ENCODE results near the gene SLC25A45. TPM values are rescaled to one million over a fixed set of nuclear protein-coding genes. Genes with fewer than 3 reads are reported as not detected.

SLC25A45 gene
- polyA plus RNA-seq, 2 of the 4 experiments (the other 2 are of a cell fraction) = 3.1 to 8.1 TPM

GRCh38 chr11:65426839-65427690, 44.6 kb upstream of the SLC25A45 start:
- Histone ChIP-seq H3K4me1 (peaks cover 27% of the 10 kb centered on the region; the same call in 2 of the 3 replicates), H3K4me3 (peak overlapping the region; percentile 95), H3K9me3 (no peaks in the 10 kb centered on the region), H3K4me2 (peak overlapping the region; percentile 89), H3K27ac (peak overlapping the region; percentile 97 to 100)
- ChIA-PET POLR2A (interaction anchor here (1.0 to 17.5 kb wide), 3 partner anchors 9 to 77 kb away, joined by 4 to 756 read pairs (median 131); partner anchors contain the start of genes MALAT1 and NEAT1), CTCF (interaction anchor here (0.9 to 1.0 kb wide), 2 partner anchors 9 to 146 kb away, joined by 3 to 4 read pairs; partner anchors contain the start of gene FAM89B)
- FAIRE-seq (no peak), ATAC-seq (peak; percentile 14 to 20), DNase-seq (ENCODE audit: low read depth in 1 of 2, low spot score in 1 of 2) (peak in 1 of 2 experiments; percentile 80)
- 2% methylated on average over 10 of the region's 10 CpGs for WGBS (ENCODE audit: missing lambda C conversion rate)
- TF ChIP-seq, protein P1, sequence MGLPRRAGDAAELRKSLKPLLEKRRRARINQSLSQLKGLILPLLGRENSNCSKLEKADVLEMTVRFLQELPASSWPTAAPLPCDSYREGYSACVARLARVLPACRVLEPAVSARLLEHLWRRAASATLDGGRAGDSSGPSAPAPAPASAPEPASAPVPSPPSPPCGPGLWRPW (IDR thresholded peaks at IDR 0.05) = no peak
- peak; percentile 86 for TF ChIP-seq ZSCAN20 (CRISPR knock-in tag; IDR thresholded peaks at IDR 0.05)
- peak; percentile 62 for TF ChIP-seq POLR2A (IDR thresholded peaks at IDR 0.05; ENCODE audit: low read length)
- TF ChIP-seq CHD4 (IDR thresholded peaks at IDR 0.05; ENCODE audit: borderline replicate concordance) = no peak
- peak; percentile 97 for TF ChIP-seq HMGXB4 (CRISPR knock-in tag; IDR thresholded peaks at IDR 0.05; ENCODE audit: borderline replicate concordance)
- no peak for TF ChIP-seq NR3C1 (IDR thresholded peaks at IDR 0.05)
- peak; percentile 85 for TF ChIP-seq HOXB5 (CRISPR knock-in tag; IDR thresholded peaks at IDR 0.05)
- TF ChIP-seq JUN (IDR thresholded peaks at IDR 0.05) = peak; percentile 83 to 96; a peak in 4 of 5 replicates
- TF ChIP-seq CEBPB (IDR thresholded peaks at IDR 0.05) = no peak
- TF ChIP-seq JUNB (IDR thresholded peaks at IDR 0.05) = no peak
- peak; percentile 99 for TF ChIP-seq HOXA7 (CRISPR knock-in tag; IDR thresholded peaks at IDR 0.05)
- TF ChIP-seq, protein P2, sequence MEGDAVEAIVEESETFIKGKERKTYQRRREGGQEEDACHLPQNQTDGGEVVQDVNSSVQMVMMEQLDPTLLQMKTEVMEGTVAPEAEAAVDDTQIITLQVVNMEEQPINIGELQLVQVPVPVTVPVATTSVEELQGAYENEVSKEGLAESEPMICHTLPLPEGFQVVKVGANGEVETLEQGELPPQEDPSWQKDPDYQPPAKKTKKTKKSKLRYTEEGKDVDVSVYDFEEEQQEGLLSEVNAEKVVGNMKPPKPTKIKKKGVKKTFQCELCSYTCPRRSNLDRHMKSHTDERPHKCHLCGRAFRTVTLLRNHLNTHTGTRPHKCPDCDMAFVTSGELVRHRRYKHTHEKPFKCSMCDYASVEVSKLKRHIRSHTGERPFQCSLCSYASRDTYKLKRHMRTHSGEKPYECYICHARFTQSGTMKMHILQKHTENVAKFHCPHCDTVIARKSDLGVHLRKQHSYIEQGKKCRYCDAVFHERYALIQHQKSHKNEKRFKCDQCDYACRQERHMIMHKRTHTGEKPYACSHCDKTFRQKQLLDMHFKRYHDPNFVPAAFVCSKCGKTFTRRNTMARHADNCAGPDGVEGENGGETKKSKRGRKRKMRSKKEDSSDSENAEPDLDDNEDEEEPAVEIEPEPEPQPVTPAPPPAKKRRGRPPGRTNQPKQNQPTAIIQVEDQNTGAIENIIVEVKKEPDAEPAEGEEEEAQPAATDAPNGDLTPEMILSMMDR (IDR thresholded peaks at IDR 0.05) = no peak
- TF ChIP-seq FOSB (CRISPR knock-in tag; IDR thresholded peaks at IDR 0.05) = peak; percentile 98
- no peak for TF ChIP-seq HDAC2 (IDR thresholded peaks at IDR 0.05)
- TF ChIP-seq, protein P3, sequence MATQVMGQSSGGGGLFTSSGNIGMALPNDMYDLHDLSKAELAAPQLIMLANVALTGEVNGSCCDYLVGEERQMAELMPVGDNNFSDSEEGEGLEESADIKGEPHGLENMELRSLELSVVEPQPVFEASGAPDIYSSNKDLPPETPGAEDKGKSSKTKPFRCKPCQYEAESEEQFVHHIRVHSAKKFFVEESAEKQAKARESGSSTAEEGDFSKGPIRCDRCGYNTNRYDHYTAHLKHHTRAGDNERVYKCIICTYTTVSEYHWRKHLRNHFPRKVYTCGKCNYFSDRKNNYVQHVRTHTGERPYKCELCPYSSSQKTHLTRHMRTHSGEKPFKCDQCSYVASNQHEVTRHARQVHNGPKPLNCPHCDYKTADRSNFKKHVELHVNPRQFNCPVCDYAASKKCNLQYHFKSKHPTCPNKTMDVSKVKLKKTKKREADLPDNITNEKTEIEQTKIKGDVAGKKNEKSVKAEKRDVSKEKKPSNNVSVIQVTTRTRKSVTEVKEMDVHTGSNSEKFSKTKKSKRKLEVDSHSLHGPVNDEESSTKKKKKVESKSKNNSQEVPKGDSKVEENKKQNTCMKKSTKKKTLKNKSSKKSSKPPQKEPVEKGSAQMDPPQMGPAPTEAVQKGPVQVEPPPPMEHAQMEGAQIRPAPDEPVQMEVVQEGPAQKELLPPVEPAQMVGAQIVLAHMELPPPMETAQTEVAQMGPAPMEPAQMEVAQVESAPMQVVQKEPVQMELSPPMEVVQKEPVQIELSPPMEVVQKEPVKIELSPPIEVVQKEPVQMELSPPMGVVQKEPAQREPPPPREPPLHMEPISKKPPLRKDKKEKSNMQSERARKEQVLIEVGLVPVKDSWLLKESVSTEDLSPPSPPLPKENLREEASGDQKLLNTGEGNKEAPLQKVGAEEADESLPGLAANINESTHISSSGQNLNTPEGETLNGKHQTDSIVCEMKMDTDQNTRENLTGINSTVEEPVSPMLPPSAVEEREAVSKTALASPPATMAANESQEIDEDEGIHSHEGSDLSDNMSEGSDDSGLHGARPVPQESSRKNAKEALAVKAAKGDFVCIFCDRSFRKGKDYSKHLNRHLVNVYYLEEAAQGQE (IDR thresholded peaks at IDR 0.05) = peak; percentile 54
- TF ChIP-seq TFCP2L1 (CRISPR knock-in tag; IDR thresholded peaks at IDR 0.05) = peak; percentile 96
- TF ChIP-seq ZNF302 (CRISPR knock-in tag; IDR thresholded peaks at IDR 0.05) = no peak
- peak; percentile 70 for TF ChIP-seq PBX3 (IDR thresholded peaks at IDR 0.05)
- TF ChIP-seq, protein P4, sequence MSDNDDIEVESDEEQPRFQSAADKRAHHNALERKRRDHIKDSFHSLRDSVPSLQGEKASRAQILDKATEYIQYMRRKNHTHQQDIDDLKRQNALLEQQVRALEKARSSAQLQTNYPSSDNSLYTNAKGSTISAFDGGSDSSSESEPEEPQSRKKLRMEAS (IDR thresholded peaks at IDR 0.05) = no peak; the same call in 1 of the 2 replicates
- no peak for TF ChIP-seq SMC3 (IDR thresholded peaks at IDR 0.05)
- TF ChIP-seq BHLHE40 (IDR thresholded peaks at IDR 0.05; ENCODE audit: low read depth, low read length) = 0 out of 2 replicates have a peak, but pooled peaks have one; percentile 41
- peak; percentile 8 for TF ChIP-seq ZFP36 (IDR thresholded peaks at IDR 0.05; ENCODE audit: borderline replicate concordance, partially characterized antibody)
- peak; percentile 63 for TF ChIP-seq CHD2 (IDR thresholded peaks at IDR 0.05; ENCODE audit: low read length, partially characterized antibody)
- no peak; the same call in 1 of the 2 replicates for TF ChIP-seq HEYL (CRISPR knock-in tag; IDR thresholded peaks at IDR 0.05)
- no peak for TF ChIP-seq CBX2 (IDR thresholded peaks at IDR 0.05; ENCODE audit: borderline replicate concordance, low read depth)
- TF ChIP-seq KDM1A (IDR thresholded peaks at IDR 0.05; ENCODE audit: low read depth) = no peak
- TF ChIP-seq, protein P5, sequence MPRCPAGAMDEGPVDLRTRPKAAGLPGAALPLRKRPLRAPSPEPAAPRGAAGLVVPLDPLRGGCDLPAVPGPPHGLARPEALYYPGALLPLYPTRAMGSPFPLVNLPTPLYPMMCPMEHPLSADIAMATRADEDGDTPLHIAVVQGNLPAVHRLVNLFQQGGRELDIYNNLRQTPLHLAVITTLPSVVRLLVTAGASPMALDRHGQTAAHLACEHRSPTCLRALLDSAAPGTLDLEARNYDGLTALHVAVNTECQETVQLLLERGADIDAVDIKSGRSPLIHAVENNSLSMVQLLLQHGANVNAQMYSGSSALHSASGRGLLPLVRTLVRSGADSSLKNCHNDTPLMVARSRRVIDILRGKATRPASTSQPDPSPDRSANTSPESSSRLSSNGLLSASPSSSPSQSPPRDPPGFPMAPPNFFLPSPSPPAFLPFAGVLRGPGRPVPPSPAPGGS (IDR thresholded peaks at IDR 0.05) = peak; percentile 59; the same call in 2 of the 3 replicates
- no peak for TF ChIP-seq NFE2L2 (conservative IDR thresholded peaks at IDR 0.05; ENCODE audit: low read length)
- no peak for TF ChIP-seq RAD21 (conservative IDR thresholded peaks at IDR 0.05 in 1 of 2, IDR thresholded peaks at IDR 0.05 in 1 of 2)
- TF ChIP-seq RCOR1 (IDR thresholded peaks at IDR 0.05; ENCODE audit: low read depth, low read length) = no peak

Measured in A549 (cell line).